Panc1 (cell line): ENCODE data around the gene CD274. TPM values are rescaled to one million over a fixed set of nuclear protein-coding genes. Genes with fewer than 3 reads are reported as not detected.

ENCODE experiments used
- ATAC-seq: fragments of 200-7000 bp; cut with Tn5 transposase; 2 replicates; pipeline ENCODE4 v1.9.1; 2020; ENCODE audit warnings: mild to moderate bottlenecking, moderate library complexity
- BruUV-seq: library from RNA; stranded (reverse); fragments of 400-500 nt; replicated peaks from 2 replicates; lab custom pipeline; 2021; lab: Mats Ljungman, UMichigan
- CTCF ChIA-PET: fragments of 300-600 bp; sonication (Branson Sonifier 250); formaldehyde crosslinking; loops from one replicate; lab custom pipeline; 2022; ENCODE audit warnings: antibody characterized with exemption; lab: Charles Lee
- POLR2A ChIA-PET: fragments of 300-600 bp; sonication (Branson Sonifier 250); formaldehyde crosslinking; loops from one replicate; lab custom pipeline; 2022; ENCODE audit warnings: antibody characterized with exemption; lab: Charles Lee
- DNase-seq: peaks from one replicate; pipeline ENCODE4 v3.0.0-alpha.2; 2010; ENCODE audit warnings: low read depth, low spot score
- H3K27ac ChIP-seq: 2 replicates; pipeline ENCODE4 v1.5.1; 2011; ENCODE audit warnings: mild to moderate bottlenecking, low read length, inconsistent platforms
- H3K27me3 ChIP-seq: fragments of 200-500 bp; sonication (Bioruptor generic); 2 replicates; pipeline ENCODE4 v1.6.0; 2014; ENCODE audit warnings: low read length, inconsistent platforms; ENCODE audit not compliant: control insufficient read depth, insufficient read depth
- H3K36me3 ChIP-seq: fragments of 200-500 bp; sonication (Bioruptor generic); 2 replicates; pipeline ENCODE4 v1.5.1; 2014; ENCODE audit warnings: inconsistent platforms, mild to moderate bottlenecking, low read length, moderate library complexity; ENCODE audit not compliant: control insufficient read depth, insufficient read depth
- H3K4me1 ChIP-seq: 2 replicates; pipeline ENCODE4 v1.5.1; 2011; ENCODE audit warnings: inconsistent platforms, mild to moderate bottlenecking, low read length, moderate library complexity; ENCODE audit not compliant: control insufficient read depth, insufficient read depth
- H3K4me3 ChIP-seq, 2 experiments: 2 replicates each; pipeline ENCODE4 v1.5.1; 2011 to 2012; ENCODE audit warnings: low read depth in 2 of 2, low read length in 2 of 2, mild to moderate bottlenecking in 2 of 2, inconsistent platforms in 1 of 2, moderate library complexity in 1 of 2
- H3K9me3 ChIP-seq: fragments of 200-500 bp; sonication (Bioruptor generic); 2 replicates; pipeline ENCODE4 v1.5.1; 2014; ENCODE audit warnings: low read depth, mild to moderate bottlenecking, inconsistent platforms, low read length, moderate library complexity; ENCODE audit not compliant: control insufficient read depth, insufficient read depth
- POLR2AphosphoS5 ChIP-seq: IDR thresholded peaks from 2 replicates; pipeline ENCODE4 v1.6.1; 2012; ENCODE audit warnings: mild to moderate bottlenecking, low read depth, low read length, moderate library complexity
- SIN3A ChIP-seq: IDR thresholded peaks from 2 replicates; pipeline ENCODE4 v1.6.1; 2012; ENCODE audit warnings: low read depth, mild to moderate bottlenecking, low read length, moderate library complexity, borderline replicate concordance; ENCODE audit not compliant: insufficient read depth
- TCF7L2 ChIP-seq: IDR thresholded peaks from 2 replicates; pipeline ENCODE4 v1.6.1; 2011; ENCODE audit warnings: mild to moderate bottlenecking, low read depth, low read length, inconsistent platforms
- in situ Hi-C: cut with HindIII; loops from 2 replicates; pipeline ENCODE4 v1.10.0; 2016; ENCODE audit warnings: low sequenced_read_pairs, low pct_unique_long_range_greater_than_20kb
- intact Hi-C: fragments of 100-400 bp; cut with micrococcal nuclease; formaldehyde crosslinking; loops from one replicate; pipeline ENCODE4 v1.10.0; 2022; ENCODE audit not compliant: unreplicated experiment
- total RNA-seq: library from RNA; stranded (reverse); gene quantifications from one replicate; pipeline ENCODE4 v1.2.1, GENCODE V29; 2021; ENCODE audit not compliant: unreplicated experiment
- TF ChIP-seq, protein P1 (sequence below), 2 experiments: IDR thresholded peaks; 2 replicates each; pipeline ENCODE4 v1.6.1; 2011 to 2012; ENCODE audit warnings: low read depth in 2 of 2, control low read depth in 1 of 2, low read length in 1 of 2, mild to moderate bottlenecking in 1 of 2, moderate library complexity in 1 of 2; ENCODE audit not compliant: insufficient read depth in 1 of 2
- TF ChIP-seq, protein P2 (sequence below): fragments of 450-650 bp; IDR thresholded peaks from 2 replicates; pipeline ENCODE4 v1.5.1; 2017; ENCODE audit warnings: mild to moderate bottlenecking

CD274 gene
- total RNA-seq, 1 experiment from 2014 or later, result 0.21 TPM

DNA sequence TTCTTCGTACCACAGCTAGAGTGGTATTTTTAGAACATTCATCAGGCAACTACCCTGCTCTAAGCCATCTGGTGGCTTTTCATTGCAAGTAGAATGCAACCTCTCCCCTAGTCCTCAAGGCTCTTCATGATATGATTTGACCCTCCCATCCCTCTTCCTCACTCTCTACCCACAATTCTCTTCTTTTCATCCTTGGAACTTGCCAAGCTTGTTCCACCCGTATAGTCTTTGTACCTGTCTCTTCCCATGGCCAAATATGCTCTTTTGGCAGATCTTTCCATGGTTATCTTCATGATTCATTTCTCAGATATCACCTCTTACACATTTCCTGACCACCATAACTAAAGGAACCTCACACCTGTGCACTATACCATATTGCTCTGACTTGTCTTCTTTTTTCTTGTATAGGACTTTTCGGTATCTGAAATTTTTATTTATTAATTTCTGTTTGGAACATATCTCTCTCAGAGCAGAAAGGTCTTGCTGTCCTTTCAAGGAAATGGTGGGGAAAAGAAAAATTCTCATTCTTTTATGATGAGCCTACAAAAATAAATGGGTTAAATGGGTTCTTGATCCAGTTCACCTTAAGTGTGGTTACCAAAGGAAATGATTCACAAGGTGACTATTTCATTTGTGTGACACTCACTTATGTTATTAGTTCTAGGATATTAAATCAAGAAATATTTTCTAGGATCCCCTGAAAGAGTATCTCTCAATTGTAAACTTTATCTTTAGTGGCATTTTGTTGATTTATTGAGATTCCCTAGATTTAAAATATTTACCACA lies 3.7 kb upstream of the CD274 start:
- H3K4me3 ChIP-seq, result no peak overlapping the region
- CTCF ChIA-PET, result no interaction called here
- H3K9me3 ChIP-seq, result no peaks in the 10 kb centered on the region
- POLR2A ChIA-PET, result no interaction called here
- no peak overlapping the region for H3K27ac ChIP-seq
- in situ Hi-C loops, result no loop called here
- no peak for DNase-seq
- H3K4me1 ChIP-seq, result no peaks in the 10 kb centered on the region
- intact Hi-C loops, result no loop called here
- no TSS peak for BruUV-seq
- TF ChIP-seq TCF7L2, result no peak
- TF ChIP-seq POLR2AphosphoS5, result no peak
- TF ChIP-seq, protein P1, sequence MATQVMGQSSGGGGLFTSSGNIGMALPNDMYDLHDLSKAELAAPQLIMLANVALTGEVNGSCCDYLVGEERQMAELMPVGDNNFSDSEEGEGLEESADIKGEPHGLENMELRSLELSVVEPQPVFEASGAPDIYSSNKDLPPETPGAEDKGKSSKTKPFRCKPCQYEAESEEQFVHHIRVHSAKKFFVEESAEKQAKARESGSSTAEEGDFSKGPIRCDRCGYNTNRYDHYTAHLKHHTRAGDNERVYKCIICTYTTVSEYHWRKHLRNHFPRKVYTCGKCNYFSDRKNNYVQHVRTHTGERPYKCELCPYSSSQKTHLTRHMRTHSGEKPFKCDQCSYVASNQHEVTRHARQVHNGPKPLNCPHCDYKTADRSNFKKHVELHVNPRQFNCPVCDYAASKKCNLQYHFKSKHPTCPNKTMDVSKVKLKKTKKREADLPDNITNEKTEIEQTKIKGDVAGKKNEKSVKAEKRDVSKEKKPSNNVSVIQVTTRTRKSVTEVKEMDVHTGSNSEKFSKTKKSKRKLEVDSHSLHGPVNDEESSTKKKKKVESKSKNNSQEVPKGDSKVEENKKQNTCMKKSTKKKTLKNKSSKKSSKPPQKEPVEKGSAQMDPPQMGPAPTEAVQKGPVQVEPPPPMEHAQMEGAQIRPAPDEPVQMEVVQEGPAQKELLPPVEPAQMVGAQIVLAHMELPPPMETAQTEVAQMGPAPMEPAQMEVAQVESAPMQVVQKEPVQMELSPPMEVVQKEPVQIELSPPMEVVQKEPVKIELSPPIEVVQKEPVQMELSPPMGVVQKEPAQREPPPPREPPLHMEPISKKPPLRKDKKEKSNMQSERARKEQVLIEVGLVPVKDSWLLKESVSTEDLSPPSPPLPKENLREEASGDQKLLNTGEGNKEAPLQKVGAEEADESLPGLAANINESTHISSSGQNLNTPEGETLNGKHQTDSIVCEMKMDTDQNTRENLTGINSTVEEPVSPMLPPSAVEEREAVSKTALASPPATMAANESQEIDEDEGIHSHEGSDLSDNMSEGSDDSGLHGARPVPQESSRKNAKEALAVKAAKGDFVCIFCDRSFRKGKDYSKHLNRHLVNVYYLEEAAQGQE (IDR thresholded peaks at IDR 0.05; ENCODE audit: insufficient read depth in 1 of 2, low read depth in 2 of 2, low read length in 1 of 2), result no peak
- TF ChIP-seq SIN3A, result no peak
- TF ChIP-seq, protein P2, sequence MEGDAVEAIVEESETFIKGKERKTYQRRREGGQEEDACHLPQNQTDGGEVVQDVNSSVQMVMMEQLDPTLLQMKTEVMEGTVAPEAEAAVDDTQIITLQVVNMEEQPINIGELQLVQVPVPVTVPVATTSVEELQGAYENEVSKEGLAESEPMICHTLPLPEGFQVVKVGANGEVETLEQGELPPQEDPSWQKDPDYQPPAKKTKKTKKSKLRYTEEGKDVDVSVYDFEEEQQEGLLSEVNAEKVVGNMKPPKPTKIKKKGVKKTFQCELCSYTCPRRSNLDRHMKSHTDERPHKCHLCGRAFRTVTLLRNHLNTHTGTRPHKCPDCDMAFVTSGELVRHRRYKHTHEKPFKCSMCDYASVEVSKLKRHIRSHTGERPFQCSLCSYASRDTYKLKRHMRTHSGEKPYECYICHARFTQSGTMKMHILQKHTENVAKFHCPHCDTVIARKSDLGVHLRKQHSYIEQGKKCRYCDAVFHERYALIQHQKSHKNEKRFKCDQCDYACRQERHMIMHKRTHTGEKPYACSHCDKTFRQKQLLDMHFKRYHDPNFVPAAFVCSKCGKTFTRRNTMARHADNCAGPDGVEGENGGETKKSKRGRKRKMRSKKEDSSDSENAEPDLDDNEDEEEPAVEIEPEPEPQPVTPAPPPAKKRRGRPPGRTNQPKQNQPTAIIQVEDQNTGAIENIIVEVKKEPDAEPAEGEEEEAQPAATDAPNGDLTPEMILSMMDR, result no peak
- ATAC-seq, result no peak
- no peaks in the 10 kb centered on the region for H3K36me3 ChIP-seq
- H3K27me3 ChIP-seq, result no peaks in the 10 kb centered on the region

DNA sequence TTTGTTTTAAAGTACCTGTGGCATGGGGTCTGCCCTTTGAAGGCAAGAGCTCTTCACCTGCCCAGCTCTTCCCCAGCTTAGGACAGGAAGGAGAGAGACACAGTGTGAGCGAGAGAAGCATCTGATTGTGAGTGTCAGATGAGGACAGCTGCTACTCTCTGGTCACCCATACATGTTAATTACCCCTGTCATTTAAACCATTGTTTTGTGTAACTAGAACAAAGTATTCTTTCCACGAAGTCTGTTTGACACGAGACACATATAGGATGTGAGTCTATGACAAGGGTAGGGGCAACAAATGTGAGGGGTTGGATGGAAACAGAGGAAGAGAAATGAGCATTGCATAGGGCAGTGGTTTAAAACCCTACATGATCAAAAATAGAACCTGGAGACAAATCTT lies 3.0 kb upstream of the CD274 start:
- BruUV-seq, result no TSS peak
- intact Hi-C loops, result no loop called here
- POLR2A ChIA-PET, result no interaction called here
- Histone ChIP-seq H3K27ac (no peak overlapping the region), H3K4me3 (no peak overlapping the region), H3K9me3 (no peaks in the 10 kb centered on the region), H3K4me1 (no peaks in the 10 kb centered on the region), H3K27me3 (no peaks in the 10 kb centered on the region), H3K36me3 (no peaks in the 10 kb centered on the region)
- TF ChIP-seq, protein P2, result no peak
- no peak for TF ChIP-seq TCF7L2
- TF ChIP-seq SIN3A, result no peak
- TF ChIP-seq, protein P1 (IDR thresholded peaks at IDR 0.05; ENCODE audit: insufficient read depth in 1 of 2, low read depth in 2 of 2, low read length in 1 of 2), result no peak
- no peak for TF ChIP-seq POLR2AphosphoS5
- in situ Hi-C loops, result no loop called here
- no peak for DNase-seq
- CTCF ChIA-PET, result no interaction called here
- ATAC-seq, result no peak
